Panc1 (cell line): ENCODE results near the gene CCR5AS. TPM values are rescaled to one million over a fixed set of nuclear protein-coding genes. Genes with fewer than 3 reads are reported as not detected.

ENCODE experiments used
- ATAC-seq: fragments of 200-7000 bp; cut with Tn5 transposase; 2 replicates; pipeline ENCODE4 v1.9.1; 2020; ENCODE audit warnings: mild to moderate bottlenecking, moderate library complexity
- BruUV-seq: library from RNA; stranded (reverse); fragments of 400-500 nt; replicated peaks from 2 replicates; lab custom pipeline; 2021; lab: Mats Ljungman, UMichigan
- CTCF ChIA-PET: fragments of 300-600 bp; sonication (Branson Sonifier 250); formaldehyde crosslinking; loops from one replicate; lab custom pipeline; 2022; ENCODE audit warnings: antibody characterized with exemption; lab: Charles Lee
- POLR2A ChIA-PET: fragments of 300-600 bp; sonication (Branson Sonifier 250); formaldehyde crosslinking; loops from one replicate; lab custom pipeline; 2022; ENCODE audit warnings: antibody characterized with exemption; lab: Charles Lee
- DNase-seq: peaks from one replicate; pipeline ENCODE4 v3.0.0-alpha.2; 2010; ENCODE audit warnings: low read depth, low spot score
- H3K27ac ChIP-seq: 2 replicates; pipeline ENCODE4 v1.5.1; 2011; ENCODE audit warnings: mild to moderate bottlenecking, low read length, inconsistent platforms
- H3K27me3 ChIP-seq: fragments of 200-500 bp; sonication (Bioruptor generic); 2 replicates; pipeline ENCODE4 v1.6.0; 2014; ENCODE audit warnings: low read length, inconsistent platforms; ENCODE audit not compliant: control insufficient read depth, insufficient read depth
- H3K36me3 ChIP-seq: fragments of 200-500 bp; sonication (Bioruptor generic); 2 replicates; pipeline ENCODE4 v1.5.1; 2014; ENCODE audit warnings: inconsistent platforms, mild to moderate bottlenecking, low read length, moderate library complexity; ENCODE audit not compliant: control insufficient read depth, insufficient read depth
- H3K4me1 ChIP-seq: 2 replicates; pipeline ENCODE4 v1.5.1; 2011; ENCODE audit warnings: inconsistent platforms, mild to moderate bottlenecking, low read length, moderate library complexity; ENCODE audit not compliant: control insufficient read depth, insufficient read depth
- H3K4me3 ChIP-seq, 2 experiments: 2 replicates each; pipeline ENCODE4 v1.5.1; 2011 to 2012; ENCODE audit warnings: low read depth in 2 of 2, low read length in 2 of 2, mild to moderate bottlenecking in 2 of 2, inconsistent platforms in 1 of 2, moderate library complexity in 1 of 2
- H3K9me3 ChIP-seq: fragments of 200-500 bp; sonication (Bioruptor generic); 2 replicates; pipeline ENCODE4 v1.5.1; 2014; ENCODE audit warnings: low read depth, mild to moderate bottlenecking, inconsistent platforms, low read length, moderate library complexity; ENCODE audit not compliant: control insufficient read depth, insufficient read depth
- CTCF ChIP-seq: fragments of 450-650 bp; IDR thresholded peaks from 2 replicates; pipeline ENCODE4 v1.5.1; 2017; ENCODE audit warnings: mild to moderate bottlenecking
- POLR2AphosphoS5 ChIP-seq: IDR thresholded peaks from 2 replicates; pipeline ENCODE4 v1.6.1; 2012; ENCODE audit warnings: mild to moderate bottlenecking, low read depth, low read length, moderate library complexity
- REST ChIP-seq, 2 experiments: IDR thresholded peaks; 2 replicates each; pipeline ENCODE4 v1.6.1; 2011 to 2012; ENCODE audit warnings: low read depth in 2 of 2, control low read depth in 1 of 2, low read length in 1 of 2, mild to moderate bottlenecking in 1 of 2, moderate library complexity in 1 of 2; ENCODE audit not compliant: insufficient read depth in 1 of 2
- SIN3A ChIP-seq: IDR thresholded peaks from 2 replicates; pipeline ENCODE4 v1.6.1; 2012; ENCODE audit warnings: low read depth, mild to moderate bottlenecking, low read length, moderate library complexity, borderline replicate concordance; ENCODE audit not compliant: insufficient read depth
- TCF7L2 ChIP-seq: IDR thresholded peaks from 2 replicates; pipeline ENCODE4 v1.6.1; 2011; ENCODE audit warnings: mild to moderate bottlenecking, low read depth, low read length, inconsistent platforms
- in situ Hi-C: cut with HindIII; loops from 2 replicates; pipeline ENCODE4 v1.10.0; 2016; ENCODE audit warnings: low sequenced_read_pairs, low pct_unique_long_range_greater_than_20kb
- intact Hi-C: fragments of 100-400 bp; cut with micrococcal nuclease; formaldehyde crosslinking; loops from one replicate; pipeline ENCODE4 v1.10.0; 2022; ENCODE audit not compliant: unreplicated experiment
- total RNA-seq: library from RNA; stranded (reverse); gene quantifications from one replicate; pipeline ENCODE4 v1.2.1, GENCODE V29; 2021; ENCODE audit not compliant: unreplicated experiment

Gene CCR5AS

GRCh38 chr3:46314517-46314916 lies 92.3 kb downstream of the CCR5AS start:
- no TSS peak for BruUV-seq
- no peaks in the 10 kb centered on the region for H3K27me3 ChIP-seq
- no peak for TF ChIP-seq REST (IDR thresholded peaks at IDR 0.05; ENCODE audit: insufficient read depth in 1 of 2, low read depth in 2 of 2, low read length in 1 of 2)
- no peak for TF ChIP-seq SIN3A
- TF ChIP-seq POLR2AphosphoS5 = no peak
- no peak for TF ChIP-seq TCF7L2
- no peak for TF ChIP-seq CTCF
- intact Hi-C loops (no loop called here), in situ Hi-C loops (no loop called here)
- no peaks in the 10 kb centered on the region for H3K36me3 ChIP-seq
- DNase-seq = no peak
- ATAC-seq = no peak
- ChIA-PET POLR2A (no interaction called here), CTCF (no interaction called here)
- no peaks in the 10 kb centered on the region for H3K9me3 ChIP-seq
- H3K4me1 ChIP-seq = no peaks in the 10 kb centered on the region
- H3K4me3 ChIP-seq = no peak overlapping the region
- no peak overlapping the region for H3K27ac ChIP-seq

Other genes with a start within 250 kb of the CCR5AS start
- gene CCR1, start 198.8 kb downstream of the CCR5AS start, total RNA-seq = not detected
- not detected for gene CCR3, start 164.6 kb downstream of the CCR5AS start, total RNA-seq
- gene CCR2, start 53.0 kb downstream of the CCR5AS start, total RNA-seq = not detected
- gene CCR5, start 36.1 kb downstream of the CCR5AS start, total RNA-seq = not detected
- gene CCRL2, start 193 bp upstream of the CCR5AS start, total RNA-seq = not detected
- not detected for gene LTF, start 57.8 kb upstream of the CCR5AS start, total RNA-seq
- gene RTP3, start 90.9 kb upstream of the CCR5AS start, total RNA-seq = not detected
- not detected for gene LRRC2, start 159.2 kb upstream of the CCR5AS start, total RNA-seq
- gene FAM240A, start 205.5 kb upstream of the CCR5AS start, total RNA-seq = not detected